Testis (tissue), 3 donors: ENCODE data around the gene TMEM39A. TPM values are rescaled to one million over a fixed set of nuclear protein-coding genes. Genes with fewer than 3 reads are reported as not detected.

Source experiments
- DNase-seq: peaks from one replicate; pipeline ENCODE4 v3.0.0-alpha.2; 2019
- H3K27ac ChIP-seq, 2 donors: fragments of 200-600 bp; sonication (generic); one replicate each; pipeline ENCODE4 v1.5.1; 2019
- H3K27me3 ChIP-seq: fragments of 200-600 bp; sonication (generic); one replicate; pipeline ENCODE4 v1.5.1; 2019
- H3K36me3 ChIP-seq: fragments of 200-600 bp; sonication (generic); one replicate; pipeline ENCODE4 v1.5.1; 2017; ENCODE audit warnings: low read depth; ENCODE audit errors: missing control alignments
- H3K4me1 ChIP-seq: fragments of 200-600 bp; sonication (generic); one replicate; pipeline ENCODE4 v1.5.1; 2019
- H3K4me3 ChIP-seq, 2 donors: fragments of 200-600 bp; sonication (generic); one replicate each; pipeline ENCODE4 v1.5.1; 2017 to 2019
- H3K9me3 ChIP-seq: fragments of 200-600 bp; sonication (generic); one replicate; pipeline ENCODE4 v1.5.1; 2017
- CTCF ChIP-seq, 3 experiments: fragments of 450-650 bp in 2 of 3; fragments of 200-600 bp in 1 of 3; sonication (generic) in 1 of 3; IDR thresholded peaks; one replicate each; pipeline ENCODE4 v1.5.1; 2016 to 2019; ENCODE audit warnings: antibody characterized with exemption in 3 of 3, mild to moderate bottlenecking in 2 of 3, moderate library complexity in 1 of 3
- POLR2A ChIP-seq: fragments of 450-650 bp; IDR thresholded peaks from one replicate; pipeline ENCODE4 v1.6.1; 2017; ENCODE audit warnings: antibody characterized with exemption, mild to moderate bottlenecking, moderate library complexity
- WGBS, 2 donors: methylation state at CpG; one replicate each; pipeline ENCODE4 v1.1.5; 2018; 5-methylcytosine and 5-hydroxymethylcytosine counted together
- intact Hi-C: fragments of 100-400 bp; cut with DNase I; formaldehyde crosslinking; loops from one replicate; pipeline ENCODE4 v1.15.1; 2023; ENCODE audit warnings: low total_unique reads
- polyA plus RNA-seq: library from polyadenylated mRNA; stranded (reverse); fragments of 350-450 nt; fragmentation: Illumina TruSeq; extraction: RNeasy Lipid Tissue Mini Kit (QIAGEN cat#74804); gene quantifications from one replicate; pipeline ENCODE4 v1.2.3, GENCODE V29; 2014; ENCODE audit warnings: low read depth, low replicate concordance; ENCODE audit not compliant: insufficient read depth
- total RNA-seq, 2 donors: library from RNA; depleted of rRNA; stranded (reverse); fragments of >200 nt; gene quantifications; one replicate each; pipeline ENCODE4 v1.2.3, GENCODE V29; 2016

Gene TMEM39A
- total and polyA plus RNA-seq, 3 donors from 2014 or later: 33.5 to 46.0 (median 39.8) TPM

DNA sequence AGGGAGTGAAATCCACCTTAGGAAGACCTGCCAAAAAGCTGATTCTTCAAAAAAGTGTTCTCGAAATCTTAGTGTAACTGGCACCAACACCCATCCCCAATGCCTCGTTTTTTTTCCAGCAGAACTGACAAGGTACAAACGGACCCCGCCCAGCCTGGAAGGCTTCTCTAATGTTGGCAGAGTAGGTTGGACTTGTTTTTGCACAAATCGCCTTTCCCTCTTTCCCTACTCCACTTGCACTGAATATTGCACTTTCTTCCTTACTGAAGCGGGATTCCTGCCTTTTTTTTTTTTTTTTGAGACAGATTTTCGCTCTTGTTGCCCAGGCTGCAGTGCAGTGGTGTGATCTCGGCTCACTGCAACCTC lies 34.4 kb upstream of the TMEM39A start:
- Histone ChIP-seq H3K9me3 (no peaks in the 10 kb centered on the region), H3K4me3 (peak overlapping the region; percentile 62 to 85), H3K27me3 (no peaks in the 10 kb centered on the region), H3K36me3 (no peaks in the 10 kb centered on the region), H3K27ac (peak overlapping the region; percentile 10 to 80), H3K4me1 (peaks cover 15% of the 10 kb centered on the region)
- 2 to 4% methylated on average over 8 of the region's 8 CpGs for WGBS, 2 donors
- no peak for DNase-seq
- TF ChIP-seq POLR2A: no peak
- TF ChIP-seq CTCF (IDR thresholded peaks at IDR 0.05): no peak
- intact Hi-C loops: no loop called here

DNA sequence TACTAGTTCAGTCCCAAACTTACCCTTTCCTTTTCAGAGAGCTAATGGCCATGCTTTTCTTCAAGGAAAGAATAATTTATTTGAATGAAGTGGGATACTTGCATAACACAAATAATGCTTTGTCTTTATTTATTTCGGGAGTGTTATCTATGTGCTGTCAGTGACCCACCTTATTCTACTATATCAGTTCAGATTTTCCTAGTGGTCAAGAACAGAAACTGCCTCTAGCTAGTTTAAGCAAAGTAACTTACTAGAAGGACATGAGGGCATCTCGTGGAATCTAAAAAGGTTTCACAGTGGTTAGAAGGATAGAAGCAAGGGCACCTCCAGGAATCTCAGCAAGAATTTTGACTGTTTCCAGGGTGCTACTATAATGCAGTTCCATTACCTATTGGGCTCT lies 31.2 kb upstream of the TMEM39A start:
- 73 to 74% methylated on average over 2 of the region's 2 CpGs for WGBS, 2 donors
- intact Hi-C loops: no loop called here

DNA sequence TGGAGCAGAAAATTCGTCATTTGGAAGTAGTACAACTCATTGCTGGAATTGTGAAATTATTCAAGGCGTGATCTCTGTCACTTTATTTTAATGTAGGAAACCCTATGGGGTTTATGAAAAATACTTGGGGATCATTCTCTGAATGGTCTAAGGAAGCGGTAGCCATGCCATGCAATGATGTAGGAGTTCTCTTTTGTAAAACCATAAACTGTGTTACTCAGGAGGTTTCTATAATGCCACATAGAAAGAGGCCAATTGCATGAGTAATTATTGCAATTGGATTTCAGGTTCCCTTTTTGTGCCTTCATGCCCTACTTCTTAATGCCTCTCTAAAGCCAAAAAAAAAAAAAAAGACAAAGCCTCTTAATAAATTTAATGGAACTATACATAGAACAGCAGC lies 29.4 kb upstream of the TMEM39A start:
- 81 to 95% methylated on average over 3 of the region's 3 CpGs for WGBS, 2 donors
- no peaks in the 10 kb centered on the region for H3K36me3 ChIP-seq

More for the DNA sequence above, 31.2 kb upstream of the TMEM39A start:
- TF ChIP-seq CTCF (IDR thresholded peaks at IDR 0.05) (peak in 1 of 3 experiments; percentile 4), POLR2A (no peak)
- H3K4me3 ChIP-seq: no peak overlapping the region
- no peak for DNase-seq
- H3K9me3 ChIP-seq: no peaks in the 10 kb centered on the region
- no peak overlapping the region for H3K27ac ChIP-seq
- no peaks in the 10 kb centered on the region for H3K36me3 ChIP-seq
- no peaks in the 10 kb centered on the region for H3K27me3 ChIP-seq
- peaks cover 2% of the 10 kb centered on the region for H3K4me1 ChIP-seq

DNA sequence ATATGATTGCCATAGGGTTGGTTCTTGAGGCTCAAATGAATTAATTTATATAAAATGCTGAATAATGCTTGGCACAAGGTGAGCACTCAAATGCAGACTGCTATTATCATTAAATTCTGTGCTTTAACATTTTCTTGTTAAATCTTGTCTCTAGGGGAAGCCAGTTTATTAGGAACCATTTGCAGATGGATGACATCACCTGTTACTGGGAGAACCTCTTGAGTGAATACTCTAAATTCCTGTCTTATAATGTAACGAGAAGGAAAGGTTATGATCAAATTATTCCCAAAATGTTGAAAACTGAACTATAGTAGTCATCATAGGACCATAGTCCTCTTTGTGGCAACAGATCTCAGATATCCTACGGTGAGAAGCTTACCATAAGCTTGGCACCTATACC lies 28.7 kb upstream of the TMEM39A start:
- 89 to 91% methylated on average over 2 of the region's 2 CpGs for WGBS, 2 donors
- Histone ChIP-seq H3K27me3 (no peaks in the 10 kb centered on the region), H3K4me1 (no peaks in the 10 kb centered on the region), H3K27ac (no peak overlapping the region), H3K4me3 (no peak overlapping the region), H3K9me3 (no peaks in the 10 kb centered on the region), H3K36me3 (no peaks in the 10 kb centered on the region)
- no peak for DNase-seq
- intact Hi-C loops: no loop called here
- no peak for TF ChIP-seq POLR2A
- TF ChIP-seq CTCF (IDR thresholded peaks at IDR 0.05): no peak

More for the DNA sequence above, 29.4 kb upstream of the TMEM39A start:
- H3K9me3 ChIP-seq: no peaks in the 10 kb centered on the region
- no peak overlapping the region for H3K4me3 ChIP-seq
- H3K27ac ChIP-seq: no peak overlapping the region
- no peaks in the 10 kb centered on the region for H3K4me1 ChIP-seq
- TF ChIP-seq POLR2A (no peak), CTCF (IDR thresholded peaks at IDR 0.05) (no peak)
- intact Hi-C loops: no loop called here
- no peak for DNase-seq
- H3K27me3 ChIP-seq: no peaks in the 10 kb centered on the region

- Histone ChIP-seq H3K27me3 (no peaks in the 10 kb centered on the region), H3K4me3 (no peak overlapping the region), H3K27ac (no peak overlapping the region), H3K36me3 (no peaks in the 10 kb centered on the region), H3K4me1 (no peaks in the 10 kb centered on the region), H3K9me3 (no peaks in the 10 kb centered on the region)
- TF ChIP-seq CTCF (IDR thresholded peaks at IDR 0.05) (no peak), POLR2A (no peak)
- WGBS, 2 donors: 95 to 97% methylated on average over 2 of the region's 2 CpGs
- intact Hi-C loops: no loop called here
- no peak for DNase-seq
Measured at GRCh38 chr3:119490153-119490552, 26.7 kb upstream of the TMEM39A start.
